Measurements from ENCODE around the gene KCNK16.

The KCNK16 gene

DNA sequence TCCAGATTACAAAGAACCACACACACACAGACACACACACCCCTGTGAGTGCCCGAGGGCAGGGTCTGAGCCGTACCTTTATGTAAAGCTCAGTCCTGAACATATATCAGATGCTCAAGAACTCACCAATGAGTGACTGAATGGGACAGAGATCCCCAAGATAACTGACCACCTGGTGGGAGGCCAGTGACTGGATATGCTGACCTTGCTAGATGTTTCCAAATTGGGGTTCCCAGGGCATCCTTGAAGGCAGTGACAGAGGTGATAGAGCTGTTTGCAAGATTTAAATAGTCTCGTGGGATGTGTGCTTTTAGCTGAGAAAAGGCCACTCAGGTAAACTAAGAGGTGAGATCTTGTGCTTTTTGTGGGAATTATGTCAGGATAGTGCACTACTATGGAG is 47.6 kb downstream of the KCNK16 start:
- no peak overlapping the region for H3K27ac ChIP-seq
- TF ChIP-seq, protein P1, sequence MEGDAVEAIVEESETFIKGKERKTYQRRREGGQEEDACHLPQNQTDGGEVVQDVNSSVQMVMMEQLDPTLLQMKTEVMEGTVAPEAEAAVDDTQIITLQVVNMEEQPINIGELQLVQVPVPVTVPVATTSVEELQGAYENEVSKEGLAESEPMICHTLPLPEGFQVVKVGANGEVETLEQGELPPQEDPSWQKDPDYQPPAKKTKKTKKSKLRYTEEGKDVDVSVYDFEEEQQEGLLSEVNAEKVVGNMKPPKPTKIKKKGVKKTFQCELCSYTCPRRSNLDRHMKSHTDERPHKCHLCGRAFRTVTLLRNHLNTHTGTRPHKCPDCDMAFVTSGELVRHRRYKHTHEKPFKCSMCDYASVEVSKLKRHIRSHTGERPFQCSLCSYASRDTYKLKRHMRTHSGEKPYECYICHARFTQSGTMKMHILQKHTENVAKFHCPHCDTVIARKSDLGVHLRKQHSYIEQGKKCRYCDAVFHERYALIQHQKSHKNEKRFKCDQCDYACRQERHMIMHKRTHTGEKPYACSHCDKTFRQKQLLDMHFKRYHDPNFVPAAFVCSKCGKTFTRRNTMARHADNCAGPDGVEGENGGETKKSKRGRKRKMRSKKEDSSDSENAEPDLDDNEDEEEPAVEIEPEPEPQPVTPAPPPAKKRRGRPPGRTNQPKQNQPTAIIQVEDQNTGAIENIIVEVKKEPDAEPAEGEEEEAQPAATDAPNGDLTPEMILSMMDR (IDR thresholded peaks at IDR 0.05): no peak
- no peak for TF ChIP-seq ZFX (IDR thresholded peaks at IDR 0.05; ENCODE audit: borderline replicate concordance)

DNA sequence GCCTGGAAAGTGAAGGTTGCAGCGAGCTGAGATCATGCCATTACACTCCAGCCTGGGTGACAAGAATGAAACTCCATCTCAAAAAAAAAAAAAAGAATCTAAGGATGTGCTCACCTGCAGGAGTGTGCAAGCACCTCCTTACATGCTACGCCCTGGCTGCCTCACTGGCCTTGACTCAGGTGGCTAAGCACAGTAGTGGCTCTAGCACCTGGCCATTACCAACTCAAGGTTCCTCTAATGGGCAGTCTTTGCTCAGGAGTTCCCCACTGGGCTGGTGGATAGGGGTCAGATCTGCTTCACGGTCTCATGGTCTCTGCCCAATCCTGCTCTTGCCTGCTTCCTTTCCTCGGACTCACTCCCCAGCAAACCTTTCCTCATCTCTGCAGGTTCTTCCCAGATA is 48.0 kb downstream of the KCNK16 start:
- TF ChIP-seq, protein P1 (IDR thresholded peaks at IDR 0.05): no peak
- TF ChIP-seq ZFX (IDR thresholded peaks at IDR 0.05; ENCODE audit: borderline replicate concordance): no peak
- H3K27ac ChIP-seq: no peak overlapping the region

DNA sequence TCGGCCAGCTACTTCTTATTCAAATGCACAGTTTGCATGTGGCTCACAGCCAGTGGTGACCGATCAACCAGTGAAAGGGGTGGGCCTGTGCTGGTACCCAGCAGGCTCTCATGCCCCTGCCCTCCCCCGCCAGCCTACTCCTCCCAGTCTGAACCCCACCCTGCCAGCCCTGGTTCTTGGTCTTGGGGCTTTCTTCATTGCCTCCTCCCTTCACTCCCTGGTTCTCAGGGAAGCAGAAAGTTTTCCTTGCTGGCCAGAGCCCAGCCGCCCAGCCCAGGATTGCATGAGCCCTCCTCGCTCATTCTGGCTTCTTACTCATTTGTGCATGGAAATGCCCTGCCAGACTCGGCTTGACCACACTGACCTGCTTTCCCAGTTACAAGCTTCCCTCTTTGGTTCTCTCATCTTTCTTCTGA is 49.1 kb downstream of the KCNK16 start:
- H3K27ac ChIP-seq: no peak overlapping the region
- TF ChIP-seq, protein P1 (IDR thresholded peaks at IDR 0.05): no peak
- TF ChIP-seq ZFX (IDR thresholded peaks at IDR 0.05; ENCODE audit: borderline replicate concordance): no peak

DNA sequence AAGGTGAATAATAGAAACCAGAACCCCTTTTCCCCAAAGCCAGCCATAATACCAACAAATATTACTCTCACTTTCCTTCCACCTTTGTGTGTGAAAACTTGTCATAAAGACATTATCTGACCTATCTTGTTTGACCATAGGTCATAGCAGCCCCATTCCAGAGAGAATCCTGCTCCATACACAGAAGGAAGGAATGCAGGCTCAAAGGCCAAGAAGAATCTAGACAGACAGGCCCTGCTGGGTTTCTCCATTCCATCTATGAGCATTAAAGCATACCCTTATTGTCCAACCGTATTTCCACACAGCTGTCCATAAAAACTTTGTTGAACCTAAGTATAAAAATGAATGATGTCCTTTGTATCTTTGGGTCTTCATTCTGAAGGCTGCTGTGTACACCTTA is 52.5 kb downstream of the KCNK16 start:
- TF ChIP-seq, protein P1 (IDR thresholded peaks at IDR 0.05): no peak
- TF ChIP-seq ZFX (IDR thresholded peaks at IDR 0.05; ENCODE audit: borderline replicate concordance): no peak
- no peak overlapping the region for H3K27ac ChIP-seq

DNA sequence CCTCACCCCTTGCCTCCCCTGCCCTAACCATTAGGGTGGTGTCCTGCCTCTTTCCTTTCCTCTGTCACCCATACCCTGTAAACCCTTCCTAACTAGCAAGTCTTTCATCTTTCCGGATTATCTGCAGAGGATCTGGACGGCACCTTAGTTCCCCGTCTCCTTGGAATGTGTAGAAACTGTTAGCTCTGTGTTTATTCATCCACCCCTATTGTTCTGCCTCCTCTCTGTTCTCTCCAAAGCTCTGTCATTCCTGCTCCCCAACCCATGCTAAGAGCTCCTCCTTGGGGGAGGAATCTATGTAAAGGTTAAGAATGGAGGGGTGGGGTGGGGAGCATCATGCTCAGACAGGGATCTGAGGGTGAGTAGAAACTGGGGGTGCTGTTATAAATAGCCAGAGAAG is 53.8 kb downstream of the KCNK16 start:
- no peak overlapping the region for H3K27ac ChIP-seq
- TF ChIP-seq, protein P1 (IDR thresholded peaks at IDR 0.05): no peak

DNA sequence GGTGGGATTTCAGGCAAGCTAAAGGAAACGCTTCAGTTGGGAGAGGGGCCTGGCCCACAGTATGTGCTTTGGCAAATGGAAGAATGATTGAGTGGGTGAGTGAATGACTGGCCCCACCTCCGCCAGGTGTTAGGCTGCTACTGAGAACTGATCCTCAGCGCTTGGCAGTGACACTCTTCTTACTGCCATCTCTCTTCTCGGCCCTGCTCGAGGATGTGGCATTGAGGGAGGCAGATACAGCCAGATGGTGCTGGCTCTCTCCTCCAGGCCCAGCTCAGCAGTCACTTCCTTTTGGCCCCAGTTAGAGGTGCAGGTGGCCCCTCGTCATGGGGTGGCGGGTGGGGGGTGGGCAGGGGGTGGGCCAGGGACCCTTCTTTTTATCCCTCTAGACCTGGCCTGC is 54.3 kb downstream of the KCNK16 start:
- TF ChIP-seq, protein P1 (IDR thresholded peaks at IDR 0.05): no peak
- TF ChIP-seq ZFX (IDR thresholded peaks at IDR 0.05; ENCODE audit: borderline replicate concordance): no peak
- H3K27ac ChIP-seq: no peak overlapping the region

DNA sequence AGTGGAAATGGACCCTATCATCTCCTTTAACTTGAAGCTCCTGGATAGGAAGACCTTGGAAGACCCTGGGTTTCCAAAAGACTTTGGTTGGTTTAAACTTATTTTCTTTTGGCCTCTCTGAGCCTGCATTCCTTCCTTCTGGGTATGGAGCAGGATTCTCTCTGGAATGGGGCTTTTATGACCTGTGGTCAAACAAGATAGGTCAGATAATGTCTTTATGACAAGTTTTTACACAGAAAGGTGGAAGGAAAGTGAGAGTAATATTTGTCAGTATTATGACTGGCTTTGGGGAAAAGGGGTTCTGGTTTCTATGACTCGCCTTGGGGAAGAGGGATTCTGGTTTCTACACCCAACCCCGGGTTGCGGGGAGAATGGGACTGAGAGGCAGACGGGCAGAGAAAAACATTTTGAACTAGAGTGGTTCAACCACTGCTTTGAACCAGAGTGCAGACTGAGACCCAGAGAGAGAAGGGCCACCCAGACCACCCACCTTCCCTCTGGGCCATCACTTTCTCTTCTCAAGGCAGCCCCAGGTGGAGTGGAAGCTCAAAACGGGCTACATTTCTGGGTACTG is 55.6 kb downstream of the KCNK16 start:
- TF ChIP-seq, protein P1 (IDR thresholded peaks at IDR 0.05): no peak
- TF ChIP-seq ZFX (IDR thresholded peaks at IDR 0.05; ENCODE audit: borderline replicate concordance): no peak
- no peak overlapping the region for H3K27ac ChIP-seq

Data from 22Rv1 (cell line).